Occipital lobe (tissue), 2 donors: ENCODE measurements around the gene POU2F3. TPM values are rescaled to one million over a fixed set of nuclear protein-coding genes. Genes with fewer than 3 reads are reported as not detected.
"Not testable (repeated sequence)": the region's sequence is repeated elsewhere in the genome, so short reads cannot be mapped to it uniquely, and the experiment has no call there.

ENCODE experiments used
- DNase-seq: peaks from one replicate; lab custom pipeline; 2025; lab: John Stamatoyannopoulos, UW
- total RNA-seq: library from RNA; depleted of rRNA; stranded (reverse); fragments of >200 nt; gene quantifications from one replicate; pipeline ENCODE4 v1.2.3, GENCODE V29; 2014

Gene POU2F3
- total RNA-seq, 1 donor from 2014 or later: not detected

DNA sequence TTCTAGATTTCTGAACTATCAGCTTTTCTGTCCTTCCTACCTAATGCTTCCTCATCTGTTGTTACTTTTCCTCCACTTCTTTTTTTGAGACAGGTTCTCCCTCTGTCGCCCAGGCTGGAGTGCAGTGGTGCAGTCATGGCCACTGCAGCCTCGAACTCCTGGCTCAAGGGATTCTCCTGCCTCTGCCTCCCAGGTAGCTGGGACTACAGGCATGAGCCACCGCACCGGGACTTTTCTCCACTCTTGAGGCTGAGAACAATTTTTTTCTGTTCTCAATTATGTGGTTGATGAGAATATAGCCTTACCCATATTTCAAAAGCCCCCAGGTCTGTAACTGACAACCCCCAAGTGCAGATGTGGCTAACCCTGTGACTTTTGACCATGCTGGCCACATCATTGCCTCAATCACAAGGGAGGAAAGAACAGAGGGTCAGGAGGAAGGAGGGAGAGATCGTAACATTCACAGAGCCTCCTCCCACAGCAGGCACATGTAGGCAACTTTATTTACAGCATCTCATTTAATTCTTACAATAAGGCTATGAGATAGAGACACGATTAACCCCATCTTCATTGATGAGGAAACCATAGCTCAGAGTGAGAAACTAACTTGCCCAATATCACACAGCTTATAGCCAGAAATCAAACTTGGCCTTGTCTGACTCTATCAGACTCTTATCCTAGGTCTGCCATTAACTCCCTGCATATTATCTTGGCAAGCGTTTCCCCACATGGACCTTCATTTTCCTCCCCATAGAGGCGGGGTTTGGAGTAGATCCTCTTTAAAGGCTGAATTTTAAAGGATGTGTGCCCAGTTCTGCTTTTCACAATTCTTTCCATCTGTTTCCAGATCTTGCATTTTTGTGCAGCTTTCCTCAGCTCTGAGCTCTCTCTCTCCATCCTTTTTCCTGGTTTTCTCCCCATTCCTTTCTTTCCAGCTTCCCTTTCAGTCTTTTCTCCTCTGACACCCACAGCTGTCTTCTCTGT is 9.6 kb downstream of the POU2F3 start:
- DNase-seq: no peak

DNA sequence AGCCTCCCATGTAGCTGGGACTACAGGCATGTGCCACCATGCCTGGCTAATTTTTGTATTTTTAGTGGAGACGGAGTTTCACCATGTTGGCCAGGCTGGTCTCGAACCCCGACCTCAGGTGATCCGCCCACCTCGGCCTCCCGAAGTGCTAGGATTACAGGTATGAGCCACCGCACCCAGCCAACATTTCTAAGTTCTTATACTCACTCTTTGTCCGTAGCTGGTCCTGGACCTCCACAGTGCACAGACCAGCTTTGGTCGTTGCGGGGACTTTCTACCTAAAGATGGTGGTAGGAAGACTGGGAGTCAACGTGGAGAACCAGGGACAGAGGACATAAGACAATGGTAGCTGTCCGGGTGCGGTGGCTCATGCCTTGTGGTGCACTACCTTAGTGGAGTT is 13.4 kb downstream of the POU2F3 start:
- not testable (repeated sequence) for DNase-seq

DNA sequence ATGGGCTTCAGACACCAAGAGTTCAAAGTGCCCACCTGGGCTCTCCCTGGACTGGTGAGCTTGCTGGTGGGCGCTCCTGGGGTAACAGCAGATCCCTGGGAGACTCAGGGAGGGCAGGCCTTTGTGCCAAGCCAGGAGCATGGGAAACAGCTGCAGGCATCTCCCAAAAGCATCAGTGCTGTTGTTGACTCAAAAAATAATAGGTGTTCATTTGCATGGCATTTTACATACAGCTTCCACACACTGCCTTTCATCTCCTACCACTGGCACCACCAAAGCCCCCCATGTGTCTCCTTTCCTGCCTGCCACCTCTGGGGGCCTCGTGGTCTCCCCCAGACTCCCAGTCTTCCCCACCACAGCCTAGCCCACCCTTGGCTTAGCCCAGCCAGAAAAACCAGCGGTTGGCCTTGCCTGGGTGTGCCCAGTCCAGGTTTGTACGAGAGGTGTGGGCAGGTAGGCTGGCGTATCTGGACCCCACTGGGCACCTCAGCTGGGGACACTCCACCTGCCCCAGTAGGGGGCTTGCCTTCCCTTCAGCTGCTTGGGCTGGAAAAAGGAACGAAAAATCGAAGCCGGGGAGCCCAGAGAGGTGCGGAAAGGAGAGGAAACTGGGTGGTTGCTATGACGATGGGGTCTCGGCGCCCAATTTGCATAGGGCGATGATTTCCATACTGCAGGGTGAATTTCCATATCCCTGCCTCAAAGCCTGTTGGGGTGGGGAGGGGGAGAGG is 15.0 kb downstream of the POU2F3 start:
- DNase-seq: no peak

DNA sequence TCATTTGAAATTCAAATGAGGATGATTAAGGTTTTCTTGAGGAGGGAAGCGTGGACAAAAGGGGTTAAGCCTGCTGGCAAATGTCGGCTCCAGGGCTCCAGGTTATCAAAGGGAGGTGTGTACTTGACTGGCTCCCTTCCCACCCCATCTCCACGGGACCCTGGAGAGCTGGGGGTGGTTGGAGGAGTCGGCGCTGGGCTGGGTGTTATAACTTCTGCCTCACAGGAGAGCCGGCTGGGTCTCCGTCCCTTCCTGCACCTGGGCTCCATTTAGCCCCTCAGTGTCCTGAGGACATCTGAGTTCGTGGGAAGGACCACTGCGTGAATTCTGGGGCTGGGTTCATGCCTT is 15.6 kb downstream of the POU2F3 start:
- DNase-seq: no peak

DNA sequence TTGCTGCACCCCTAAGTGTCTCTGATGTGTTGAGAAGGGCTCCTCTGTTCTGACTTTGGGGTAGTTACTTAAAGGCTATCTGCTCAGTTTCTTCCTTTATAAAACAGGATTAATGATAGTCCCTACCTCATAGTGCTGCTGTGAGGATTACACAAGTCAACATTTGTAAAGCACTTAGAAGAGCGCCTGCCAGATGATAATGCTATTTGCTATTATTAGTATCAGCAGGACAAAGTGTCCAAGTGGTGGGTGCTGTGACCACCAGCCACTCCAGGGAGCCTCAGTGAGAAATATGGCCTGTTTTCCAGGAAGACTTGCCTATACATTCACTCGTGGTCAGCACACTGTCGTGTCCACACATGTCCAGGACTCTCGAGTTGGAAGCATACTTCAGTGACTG is 16.2 kb downstream of the POU2F3 start:
- DNase-seq: no peak

DNA sequence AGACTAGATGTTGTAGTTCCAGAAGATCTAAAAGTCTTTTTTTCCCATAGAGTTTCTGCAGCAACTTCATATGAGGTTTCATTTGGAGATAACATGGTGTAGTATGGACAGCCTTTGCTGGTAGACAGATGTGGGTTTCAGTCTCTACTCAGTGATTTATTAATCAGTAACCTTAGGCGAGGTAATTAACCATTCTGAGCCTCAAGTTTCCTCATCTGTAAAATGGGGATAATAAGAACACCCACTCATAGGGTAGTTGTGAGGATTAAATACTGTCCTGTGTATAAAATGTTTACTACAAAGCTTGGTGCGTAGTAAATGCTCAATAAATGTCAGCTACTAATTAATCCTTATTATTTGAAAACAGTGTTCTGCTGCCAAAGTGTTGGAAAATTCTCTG is 16.8 kb downstream of the POU2F3 start:
- no peak for DNase-seq

DNA sequence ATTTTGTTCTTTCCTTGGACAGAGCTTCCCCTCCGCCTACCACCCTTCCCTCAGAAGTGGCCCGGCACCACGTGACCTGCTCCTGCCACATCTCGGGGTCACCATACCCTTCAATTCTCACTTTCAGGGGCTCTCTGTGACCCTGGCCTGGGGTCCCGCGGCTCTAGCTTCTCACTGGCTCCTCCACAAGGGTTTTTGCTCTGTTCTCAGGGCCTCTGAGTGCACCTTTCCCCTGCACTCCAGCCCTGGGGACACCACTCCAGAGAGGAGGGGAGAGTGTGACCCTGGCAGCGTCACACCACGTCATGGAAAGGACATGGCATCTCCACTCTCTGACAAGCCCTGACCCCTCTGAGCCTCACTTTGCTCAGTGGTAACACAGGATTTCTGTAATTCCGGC is 17.4 kb downstream of the POU2F3 start:
- DNase-seq: no peak

DNA sequence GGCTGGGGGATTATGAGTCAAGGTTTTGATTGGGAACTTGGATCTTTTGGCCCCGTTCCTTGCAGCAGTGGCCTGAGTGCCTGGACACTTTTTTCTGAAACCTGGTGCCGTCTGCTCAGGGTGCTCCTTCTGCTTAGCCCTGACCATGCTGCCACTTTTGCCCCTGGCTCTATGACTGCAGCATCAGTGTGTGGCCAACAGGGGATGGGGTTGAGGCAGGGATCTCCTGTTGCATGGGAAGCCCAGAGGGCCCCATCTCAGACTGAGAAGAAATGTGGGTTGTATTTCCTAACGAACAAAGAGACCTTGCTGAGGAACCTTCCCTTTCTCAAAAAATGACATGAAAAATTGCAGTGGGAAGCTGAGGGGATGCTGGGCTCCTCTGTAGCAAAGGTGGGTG is 18.7 kb downstream of the POU2F3 start:
- DNase-seq: no peak

DNA sequence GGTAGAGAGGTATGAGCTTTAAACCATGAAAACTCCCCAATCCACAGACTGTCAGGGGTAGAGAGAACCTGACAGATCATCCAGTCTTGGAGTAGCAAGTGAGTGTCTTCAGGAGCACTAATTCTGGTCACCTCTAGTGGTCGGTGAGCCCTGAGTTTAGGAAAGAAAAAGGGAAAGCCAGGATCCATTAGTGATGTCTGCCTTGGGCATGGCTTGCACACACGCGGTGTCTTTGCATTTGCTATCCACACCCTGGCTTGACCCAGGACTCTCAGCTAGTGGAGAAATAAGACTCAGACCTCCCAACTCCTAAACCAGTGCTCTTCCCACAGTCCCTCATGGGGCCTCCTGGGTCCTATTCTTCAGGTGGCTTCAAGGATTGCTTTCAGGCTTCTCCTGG is 19.3 kb downstream of the POU2F3 start:
- no peak for DNase-seq

DNA sequence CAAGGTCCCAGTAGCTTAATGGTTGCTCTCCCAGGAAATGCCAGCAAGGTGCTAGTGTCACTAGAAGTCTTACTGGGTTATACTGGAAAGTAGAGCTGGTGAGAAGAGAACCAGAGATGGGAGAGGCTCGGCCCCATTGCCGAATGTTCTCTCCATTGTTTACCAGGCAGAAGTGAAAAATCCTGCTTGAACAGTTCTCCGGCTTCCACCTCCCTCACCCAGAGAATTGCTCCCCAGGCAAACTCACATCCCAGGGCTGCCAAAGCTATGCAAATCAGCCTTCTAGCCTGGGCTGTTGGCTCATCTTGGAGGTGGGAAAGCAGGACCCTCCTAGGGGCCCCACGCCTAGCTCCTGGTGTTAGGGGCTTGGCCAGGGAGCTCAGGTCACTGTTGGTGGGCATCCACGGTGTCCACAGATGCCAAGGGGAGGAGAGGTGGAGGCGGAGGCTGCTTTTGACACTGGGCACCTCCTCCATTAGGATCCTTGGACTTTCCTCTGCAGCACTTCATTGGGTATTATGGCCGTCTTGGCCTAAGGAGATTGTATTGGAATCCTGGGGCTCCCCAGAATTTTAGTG is 20.1 kb downstream of the POU2F3 start:
- no peak for DNase-seq

DNA sequence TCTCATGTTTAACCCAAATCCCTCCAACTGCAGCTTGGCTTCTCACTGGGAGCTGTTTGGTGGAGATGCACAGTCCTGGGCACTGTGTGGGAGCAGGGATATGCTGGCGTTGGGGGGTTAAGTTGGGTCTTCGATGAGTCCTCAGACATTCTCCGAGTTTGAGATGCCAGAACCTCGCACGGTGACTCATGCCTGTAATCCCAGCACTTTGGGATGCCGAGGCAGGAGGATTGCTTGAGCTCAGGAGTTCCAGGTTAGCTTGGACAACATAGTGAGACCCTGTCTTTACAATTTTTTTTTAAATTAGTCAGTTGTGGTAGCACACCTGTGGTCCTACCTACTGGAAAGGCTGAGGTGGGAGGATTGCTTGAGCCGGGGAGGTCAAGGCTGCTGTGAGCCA is 20.7 kb downstream of the POU2F3 start:
- no peak for DNase-seq

DNA sequence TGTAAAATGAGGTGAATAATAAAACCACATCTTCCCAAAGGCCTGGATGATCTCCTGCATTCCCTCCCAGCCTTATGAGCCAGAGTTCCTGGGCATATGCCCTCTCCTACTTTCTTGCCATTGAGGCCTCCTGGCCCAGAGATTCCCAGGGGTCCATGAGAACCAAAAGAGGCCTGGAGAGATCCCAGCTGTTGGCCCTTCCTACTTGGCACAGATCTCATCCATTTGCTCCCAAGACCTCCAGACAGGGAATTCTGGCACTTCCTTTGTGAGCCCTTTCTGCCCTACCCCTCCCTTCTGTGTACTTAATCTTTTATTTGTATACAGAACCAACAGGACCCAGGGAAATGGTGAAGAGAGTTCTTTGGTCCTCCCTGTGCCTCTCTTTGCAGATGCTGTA is 21.4 kb downstream of the POU2F3 start:
- DNase-seq: no peak

DNA sequence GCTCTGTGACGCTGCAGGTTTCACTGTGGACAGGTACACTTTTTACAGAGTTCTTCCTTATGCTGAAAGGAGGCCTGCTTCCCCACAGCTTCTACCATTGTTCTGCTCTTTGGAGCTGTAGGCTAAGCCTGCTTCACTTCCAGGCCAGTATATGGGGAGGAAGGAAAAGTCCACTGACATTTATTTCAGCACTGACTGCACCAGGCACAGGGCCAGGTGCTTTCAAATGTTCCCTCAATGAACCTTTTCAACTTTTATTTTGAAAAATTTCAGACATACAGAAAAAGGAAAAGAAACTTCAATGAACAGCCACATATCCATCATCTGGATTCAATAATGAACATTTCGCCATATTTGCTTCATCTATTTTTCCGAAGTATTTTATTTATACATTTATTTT is 22.0 kb downstream of the POU2F3 start:
- DNase-seq: no peak

DNA sequence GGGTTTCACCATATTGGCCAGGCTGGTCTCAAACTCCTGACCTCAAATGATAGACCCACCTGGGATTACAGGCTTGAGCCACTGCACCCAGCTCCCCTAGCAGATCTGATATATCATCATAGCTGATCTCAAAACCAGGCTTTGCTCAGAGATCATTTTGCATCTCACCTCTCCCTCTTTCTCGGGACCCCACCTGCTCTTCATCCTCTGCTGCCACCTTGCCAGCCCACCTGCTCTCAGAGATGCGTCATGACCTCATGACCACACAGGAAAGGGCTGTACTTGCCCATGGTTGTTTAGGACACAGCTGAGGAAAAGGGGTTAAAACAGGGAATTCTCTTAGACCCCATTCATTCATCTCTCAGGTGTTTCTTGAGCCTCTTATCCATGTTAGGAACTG is 27.4 kb downstream of the POU2F3 start:
- DNase-seq: no peak

DNA sequence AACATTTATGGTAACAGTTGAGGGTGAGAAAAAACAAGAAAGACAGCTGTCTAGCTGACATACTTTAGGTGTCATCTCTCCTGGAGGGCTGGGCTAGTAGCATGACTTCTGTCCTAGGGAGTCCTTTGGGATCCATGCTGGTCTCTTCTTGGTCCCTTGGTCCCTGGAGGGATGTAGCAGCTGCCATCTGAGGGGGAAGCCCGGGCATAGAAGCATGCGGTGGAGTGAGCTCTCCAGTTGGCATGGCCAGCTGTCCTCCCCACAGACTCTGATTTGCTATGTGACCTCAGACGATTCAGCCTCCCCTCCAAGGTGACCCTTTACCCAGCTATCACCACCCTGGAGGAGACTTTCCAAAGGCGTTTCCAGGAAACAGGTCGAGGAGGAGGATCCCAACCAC is 28.7 kb downstream of the POU2F3 start:
- DNase-seq: no peak

DNA sequence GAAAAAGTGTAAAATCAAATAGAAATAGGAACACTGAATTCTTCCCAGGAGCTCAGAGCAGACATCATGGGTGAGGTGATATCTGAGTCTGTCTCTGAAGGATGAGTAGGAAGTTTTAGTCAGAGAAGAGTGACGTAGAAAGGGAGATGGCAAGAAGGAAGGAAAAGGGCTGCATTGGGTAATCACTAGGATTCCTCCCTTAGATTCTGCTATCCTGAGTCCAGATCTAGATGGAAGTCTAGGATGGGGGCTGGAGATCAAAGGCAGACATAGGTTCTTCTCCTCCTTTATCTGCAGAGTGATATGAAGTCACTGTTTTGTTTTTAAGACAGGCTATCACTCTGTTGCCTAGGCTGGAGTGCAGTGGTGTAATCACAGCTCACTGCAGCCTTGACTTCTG is 30.4 kb downstream of the POU2F3 start:
- no peak for DNase-seq

DNA sequence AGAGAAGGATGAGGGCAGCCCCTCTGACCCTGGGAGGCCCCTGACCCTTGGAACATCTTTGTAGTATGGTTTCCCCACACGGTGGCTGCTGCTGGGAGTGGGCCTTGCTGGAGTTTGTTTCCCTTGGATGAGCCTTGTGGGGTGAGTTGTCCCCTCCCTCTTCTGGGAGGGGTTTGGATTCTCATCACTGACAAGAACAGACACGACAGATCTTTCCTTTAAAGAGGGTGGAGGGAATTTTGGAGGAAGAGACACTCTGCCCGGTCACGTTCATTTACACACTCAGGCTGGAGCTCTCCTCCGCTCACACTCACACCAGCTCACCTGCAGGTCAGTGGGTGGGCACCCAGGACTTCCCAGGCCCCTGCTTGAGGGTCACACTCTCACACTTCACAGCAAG is 31.7 kb downstream of the POU2F3 start:
- DNase-seq: no peak

DNA sequence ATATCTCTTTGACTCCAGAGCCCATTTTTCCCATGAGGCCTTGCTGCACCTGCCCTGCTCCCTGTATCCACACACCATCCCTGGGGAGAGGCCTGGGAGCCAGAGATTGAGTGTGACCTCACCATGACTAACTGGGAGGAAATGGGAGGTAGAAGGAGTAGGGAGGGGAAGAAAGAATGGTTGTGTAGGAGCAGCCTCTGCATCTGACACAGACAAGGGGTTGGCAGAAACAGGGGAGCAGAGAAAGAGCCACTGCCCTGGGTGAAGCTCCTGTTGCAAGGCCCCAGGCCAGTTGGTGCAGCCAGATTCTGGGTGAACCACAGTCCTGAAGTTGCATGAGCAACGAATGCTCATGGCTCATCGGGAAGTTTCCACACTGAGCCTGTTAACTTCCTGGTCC is 32.4 kb downstream of the POU2F3 start:
- no peak for DNase-seq

DNA sequence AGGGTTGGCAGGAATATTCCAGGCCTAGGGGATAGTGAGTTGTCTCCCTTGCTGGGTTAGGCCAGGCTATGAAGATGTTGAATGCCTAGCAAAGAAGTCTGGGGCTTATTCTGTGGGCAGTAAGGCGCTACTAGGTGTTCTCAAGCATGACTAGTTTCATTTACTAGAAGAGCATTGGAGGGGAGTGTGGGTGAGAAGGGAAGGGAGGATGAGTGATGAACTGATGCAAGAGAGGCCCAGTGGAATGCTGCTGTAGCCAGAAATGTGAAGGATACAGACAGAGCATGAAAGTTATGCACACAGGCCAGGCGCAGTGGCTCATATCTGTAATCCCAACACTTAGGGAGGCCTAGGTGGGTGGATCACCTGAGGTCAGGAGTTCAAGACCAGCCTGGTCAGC is 33.5 kb downstream of the POU2F3 start:
- DNase-seq: no peak

DNA sequence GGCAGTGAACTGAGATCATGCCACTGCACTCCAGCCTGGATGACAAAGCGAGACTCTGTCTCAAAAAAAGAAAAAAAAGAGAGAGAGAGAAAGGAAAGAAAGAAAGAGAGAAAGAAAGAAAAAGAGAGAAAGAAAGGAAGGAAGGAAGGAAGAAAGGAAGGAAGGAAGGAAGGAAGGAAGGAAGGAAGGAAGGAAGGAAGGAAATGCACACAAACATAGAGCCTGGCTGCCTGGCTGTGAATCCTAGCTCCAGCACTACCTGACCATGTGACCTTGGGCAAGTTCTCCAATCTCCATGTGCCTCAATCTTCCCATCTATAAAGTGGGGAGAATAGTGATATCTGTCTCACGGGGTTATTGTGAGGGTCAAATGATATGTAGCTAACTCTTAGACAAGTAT is 34.0 kb downstream of the POU2F3 start:
- DNase-seq: not testable (repeated sequence)

DNA sequence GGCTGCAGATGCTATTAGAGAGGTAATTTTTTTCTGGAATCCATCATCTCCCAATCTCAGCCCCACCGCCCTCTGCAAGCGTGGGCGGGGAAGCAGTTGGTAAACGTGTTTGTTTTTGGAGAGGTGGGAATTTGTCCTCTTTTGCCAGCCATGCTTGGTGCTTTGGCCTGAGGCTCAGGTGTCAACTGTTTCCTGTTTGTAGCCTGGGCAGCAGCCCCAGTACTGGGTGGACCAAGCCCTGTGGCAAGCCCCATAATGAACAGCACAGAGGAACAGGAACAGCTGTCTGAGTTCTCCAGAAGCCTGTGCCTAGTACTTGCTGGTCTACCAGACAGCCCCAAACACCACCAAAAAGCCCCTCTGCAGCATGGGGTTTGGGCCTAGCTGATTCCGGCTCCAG is 39.6 kb downstream of the POU2F3 start:
- DNase-seq: no peak

DNA sequence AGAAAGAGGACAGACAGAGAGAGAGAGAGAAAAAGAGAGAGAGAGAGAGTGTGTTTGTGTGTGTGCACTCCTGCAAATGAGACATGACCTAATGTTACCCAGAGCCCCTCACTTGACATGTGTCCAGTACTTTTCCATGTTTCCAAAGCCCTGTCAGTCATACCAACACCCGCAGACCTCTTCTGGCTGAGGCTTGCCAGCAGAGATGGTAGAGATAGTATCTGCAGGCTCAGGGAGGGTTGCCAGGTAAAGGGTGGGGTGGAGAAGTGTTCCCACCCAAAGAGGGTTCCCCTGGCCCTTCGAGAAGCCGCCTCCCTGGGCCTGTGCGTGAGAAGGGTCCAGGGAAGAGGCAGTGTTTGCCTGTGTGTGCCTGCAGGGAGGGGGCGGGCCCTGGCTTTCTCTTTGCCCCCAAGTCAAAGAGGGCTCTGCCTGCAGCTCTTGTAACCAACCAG is 40.7 kb downstream of the POU2F3 start:
- DNase-seq: no peak
